Activated CD4-positive, alpha-beta T cell treated with anti-CD3 and anti-CD28 coated beads, Interleukin-2, amount 50 U/mL, for 1 hour (primary cell): Measurements from ENCODE around the gene DSEL.

Experiments used
- DNase-seq: peaks from one replicate; pipeline ENCODE4 v3.0.0-alpha.2; 2020

The DSEL gene

GRCh38 chr18:67516539-67517443 is at the start of gene DSEL:
DSEL (minus strand) TSS chr18:67516720; CDS start chr18:67514608, 2,112 bp downstream.
- DNase-seq = peak; percentile 99

GRCh38 chr18:67553437-67553836 is 36.9 kb upstream of the DSEL start:
- no peak for DNase-seq

- DNase-seq = no peak
Measured at GRCh38 chr18:67550872-67551520, 34.5 kb upstream of the DSEL start.

GRCh38 chr18:67549946-67550345 is 33.4 kb upstream of the DSEL start:
- DNase-seq = no peak

DNA sequence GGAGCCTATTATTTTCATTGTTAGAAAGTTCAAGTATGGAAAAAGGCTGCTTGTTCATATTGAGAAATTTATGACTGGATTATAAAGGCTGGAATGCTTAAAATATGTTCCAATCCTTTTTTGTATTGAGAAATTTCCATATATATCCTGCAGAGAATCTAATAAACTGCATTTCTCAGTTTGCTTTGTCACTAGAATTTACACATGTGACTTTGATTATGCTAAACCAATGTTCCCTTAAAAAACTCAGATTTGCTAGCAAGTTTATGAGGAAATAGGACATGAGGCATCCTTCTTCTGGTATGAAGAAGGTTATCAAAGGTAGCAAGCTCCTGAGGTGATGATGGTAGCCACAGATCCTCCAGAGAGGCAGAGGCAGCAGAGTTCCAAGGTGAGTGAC is 29.2 kb upstream of the DSEL start:
- DNase-seq = no peak

DNA sequence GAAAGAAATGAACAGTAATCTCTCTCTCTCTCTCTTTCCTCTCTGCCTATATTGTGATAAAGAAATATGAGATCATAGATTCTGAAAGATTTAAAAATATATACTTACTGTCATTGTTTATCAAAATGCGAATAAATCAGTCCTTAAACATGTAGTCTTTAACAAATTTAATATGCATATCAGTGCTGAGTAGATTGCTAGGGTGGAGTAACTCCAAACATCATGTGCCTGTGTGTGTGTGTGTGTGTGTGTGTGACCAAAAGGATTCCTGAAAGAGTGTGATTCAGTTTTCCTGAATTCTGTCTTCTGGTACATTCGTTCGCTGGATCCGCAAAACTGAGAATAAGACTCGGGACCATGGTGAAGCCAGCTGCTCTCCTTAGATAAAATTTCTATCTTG is 24.0 kb upstream of the DSEL start:
- no peak for DNase-seq

GRCh38 chr18:67531929-67532328 is 15.4 kb upstream of the DSEL start:
- no peak for DNase-seq

DNA sequence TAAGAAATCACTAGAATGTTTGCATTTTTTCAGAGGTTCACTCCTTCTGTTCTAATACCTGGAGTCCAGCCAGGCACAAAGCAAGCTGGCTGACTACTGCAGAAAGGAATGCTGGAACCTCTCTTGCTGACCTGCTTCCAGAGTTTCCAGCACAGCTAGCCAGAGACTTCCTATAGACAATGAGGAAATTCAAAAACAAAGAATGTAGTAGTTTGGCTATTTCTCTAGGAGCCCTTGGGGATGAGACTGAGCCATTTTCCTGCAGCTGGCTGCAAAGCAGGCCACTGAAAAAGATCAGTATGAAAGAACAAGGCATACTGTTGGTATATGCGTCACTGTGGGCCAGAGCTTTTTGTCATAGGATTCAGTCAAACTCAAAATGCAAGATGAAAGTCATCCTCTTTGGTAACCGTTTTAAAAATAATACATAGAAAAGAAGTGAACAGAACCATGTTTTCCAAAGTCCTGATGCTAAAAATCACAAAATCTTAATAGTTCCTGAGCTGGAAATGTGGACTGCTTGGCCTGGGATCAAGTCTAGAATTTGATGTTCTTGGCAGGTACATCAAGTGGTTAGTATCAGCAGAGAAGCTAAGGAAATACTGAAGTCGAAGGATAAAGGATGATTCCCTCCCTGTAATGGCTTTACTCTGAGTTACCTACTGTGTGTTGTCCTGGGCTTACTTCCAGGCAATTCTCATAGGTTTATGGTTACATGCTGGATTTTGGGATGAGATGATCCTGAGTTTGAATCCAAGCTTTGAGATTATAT is 9.0 kb upstream of the DSEL start:
- no peak for DNase-seq

DNA sequence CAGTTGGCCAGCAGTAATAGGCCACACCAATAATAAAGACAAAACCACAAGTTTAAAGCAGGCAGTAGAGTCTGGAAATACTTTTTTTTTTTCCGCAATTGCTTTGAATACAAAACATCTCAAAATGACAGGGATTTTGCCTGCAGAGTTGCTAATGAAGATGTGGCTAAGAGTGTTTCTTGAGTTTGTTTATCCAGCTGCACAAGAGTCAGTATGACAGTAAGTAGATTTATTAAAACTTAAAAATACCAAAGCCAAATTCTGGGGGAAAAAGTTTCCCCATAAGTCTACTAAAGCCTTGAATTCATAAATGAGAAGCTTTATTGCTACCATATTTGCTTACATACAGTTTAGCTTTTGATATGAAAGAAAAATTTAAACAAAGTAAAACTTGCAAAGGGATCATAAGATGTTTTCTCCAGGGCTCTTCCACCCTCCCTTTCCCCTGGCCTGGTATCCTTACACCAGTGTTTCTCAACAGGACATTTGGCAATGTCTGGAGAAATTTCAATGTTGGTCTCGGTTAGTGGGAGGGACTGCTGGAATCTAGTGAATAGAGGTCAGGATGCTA is 3.9 kb upstream of the DSEL start:
- DNase-seq = no peak

- no peak for DNase-seq
Measured at GRCh38 chr18:67519592-67519991, 3.1 kb upstream of the DSEL start.

- DNase-seq = no peak
Measured at GRCh38 chr18:67518566-67518965, 2.0 kb upstream of the DSEL start.

DNA sequence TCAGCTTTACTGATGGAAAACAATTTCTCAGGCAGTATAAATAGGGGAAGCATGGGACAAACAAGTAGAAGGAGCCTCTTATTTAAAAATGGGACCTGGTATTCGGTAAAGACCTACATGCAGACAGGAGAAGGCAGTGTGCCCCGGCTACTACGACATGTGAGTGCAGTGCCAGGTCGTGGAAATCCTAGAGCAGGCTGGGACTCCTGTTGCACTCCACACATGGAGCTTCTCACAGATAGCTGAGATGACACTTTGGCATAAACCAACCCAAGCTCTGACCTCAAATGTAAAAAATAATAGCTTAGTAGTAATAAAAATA is 885 bp upstream of the DSEL start:
- no peak for DNase-seq

- DNase-seq = peak; percentile 48
Measured at GRCh38 chr18:67515942-67516538, 480 bp downstream of the DSEL start.

GRCh38 chr18:67514901-67515540 is 1.5 kb downstream of the DSEL start:
- no peak for DNase-seq

DNA sequence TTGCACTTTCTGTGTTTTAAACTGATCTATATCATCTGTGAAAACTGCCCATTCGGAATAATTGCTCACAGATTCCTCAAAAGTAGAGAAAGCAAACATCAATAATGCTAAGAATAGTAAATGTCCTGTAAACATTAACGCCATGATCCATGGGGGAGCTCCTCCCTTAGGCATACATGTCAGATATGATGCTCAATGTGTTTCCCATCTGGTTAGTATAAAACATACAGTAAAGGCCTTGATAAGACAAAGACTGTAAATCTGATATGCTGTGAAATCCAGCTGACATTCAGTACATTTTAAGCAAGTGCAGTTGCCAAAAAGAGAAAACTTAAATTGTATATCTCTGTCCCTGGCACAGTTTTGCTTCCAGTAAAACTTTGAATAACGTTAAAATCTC is 2.1 kb downstream of the DSEL start:
- no peak for DNase-seq

DNA sequence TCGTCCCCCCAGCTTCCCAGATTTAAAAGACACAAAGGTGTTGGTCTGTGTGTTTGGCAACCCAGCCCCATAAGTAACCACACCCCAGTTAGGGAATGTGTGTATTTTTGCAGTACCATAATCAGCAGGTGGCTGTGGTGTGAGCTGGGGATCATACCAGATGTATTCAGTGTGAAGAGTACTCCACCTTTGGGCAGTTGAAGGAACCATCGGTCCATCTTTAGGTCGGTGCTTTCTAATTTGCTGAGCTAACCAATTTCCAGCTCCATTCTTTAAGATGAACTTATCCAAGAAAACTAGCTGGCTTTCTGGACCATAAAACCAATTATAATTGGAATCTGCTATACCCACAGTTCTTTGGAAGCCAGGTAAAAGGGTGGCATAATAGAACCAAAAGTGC is 3.2 kb downstream of the DSEL start:
- DNase-seq = no peak

- no peak for DNase-seq
Measured at GRCh38 chr18:67511840-67512239, 4.7 kb downstream of the DSEL start.

- no peak for DNase-seq
Measured at GRCh38 chr18:67510831-67511230, 5.7 kb downstream of the DSEL start.

- DNase-seq = no peak
Measured at GRCh38 chr18:67509741-67510391, 6.7 kb downstream of the DSEL start.

DNA sequence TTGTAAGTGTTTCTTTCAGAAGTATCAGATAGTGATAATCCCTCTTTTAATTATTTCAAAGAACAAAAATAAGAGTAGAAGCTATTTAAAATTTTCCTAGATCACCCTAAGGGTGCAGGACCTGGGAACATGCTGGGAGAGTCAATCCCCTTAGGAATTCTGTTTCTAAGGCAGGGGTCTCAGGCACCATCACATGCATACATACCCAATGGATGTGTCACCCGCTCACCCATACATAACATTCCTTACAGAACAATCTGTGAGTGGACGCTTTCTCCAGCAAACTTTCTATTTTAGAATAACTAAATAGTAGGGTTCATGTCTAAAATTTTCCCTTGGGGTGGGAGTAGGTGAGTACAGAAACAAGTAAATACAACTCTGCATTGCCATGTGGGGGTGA is 8.4 kb downstream of the DSEL start:
- DNase-seq = no peak

DNA sequence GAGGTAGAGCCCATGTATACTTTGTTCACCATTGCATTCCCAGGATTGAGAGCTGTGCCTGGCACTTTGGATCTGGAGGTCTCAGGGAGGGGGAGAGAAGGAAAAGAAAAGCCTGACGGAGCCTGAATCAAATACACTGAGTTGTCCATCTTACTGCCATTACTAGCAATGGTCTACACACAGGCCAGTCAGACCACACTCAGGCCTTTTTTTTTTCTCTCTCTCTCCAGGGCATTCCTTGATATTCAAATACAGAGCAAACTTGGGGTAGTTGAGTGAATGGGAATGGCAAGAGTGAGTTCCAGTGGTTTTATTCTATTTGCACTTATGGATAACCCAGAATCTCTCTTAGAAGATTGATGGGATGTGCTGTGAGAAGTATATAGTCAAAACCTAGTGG is 11.8 kb downstream of the DSEL start:
- DNase-seq = no peak
